DMS153 (cell line): ENCODE results near the gene HIBCH.
"Not testable (repeated sequence)": the region's sequence is repeated elsewhere in the genome, so short reads cannot be mapped to it uniquely, and the experiment has no call there.

ENCODE experiments used
- DNase-seq: peaks from one replicate; lab custom pipeline; 2025; lab: John Stamatoyannopoulos, UW

HIBCH gene

GRCh38 chr2:190342611-190343010 lies 23.0 kb upstream of the HIBCH start:
- DNase-seq, result no peak

GRCh38 chr2:190340369-190340768 lies 20.7 kb upstream of the HIBCH start:
- peak; percentile 16 for DNase-seq

GRCh38 chr2:190339394-190339793 lies 19.8 kb upstream of the HIBCH start:
- DNase-seq, result no peak

- DNase-seq, result no peak
Observed at GRCh38 chr2:190338453-190338852, 18.8 kb upstream of the HIBCH start.

- DNase-seq, result no peak
Observed at GRCh38 chr2:190336420-190336819, 16.8 kb upstream of the HIBCH start.

- not testable (repeated sequence) for DNase-seq
Observed at GRCh38 chr2:190335584-190335983, 16.0 kb upstream of the HIBCH start.

- DNase-seq, result no peak
Observed at GRCh38 chr2:190335225-190335559, 15.6 kb upstream of the HIBCH start.

- no peak for DNase-seq
Observed at GRCh38 chr2:190334479-190335224, 15.0 kb upstream of the HIBCH start.

GRCh38 chr2:190333928-190334327 lies 14.3 kb upstream of the HIBCH start:
- no peak for DNase-seq

GRCh38 chr2:190333395-190333794 lies 13.8 kb upstream of the HIBCH start:
- no peak for DNase-seq

- DNase-seq, result no peak
Observed at GRCh38 chr2:190328573-190329147, 9.0 kb upstream of the HIBCH start.

GRCh38 chr2:190327867-190328572 lies 8.4 kb upstream of the HIBCH start:
- no peak for DNase-seq

- no peak for DNase-seq
Observed at GRCh38 chr2:190325588-190325987, 6.0 kb upstream of the HIBCH start.

- DNase-seq, result no peak
Observed at GRCh38 chr2:190323406-190323805, 3.8 kb upstream of the HIBCH start.

GRCh38 chr2:190320696-190321095 lies 1.1 kb upstream of the HIBCH start:
- no peak for DNase-seq

- no peak for DNase-seq
Observed at GRCh38 chr2:190318931-190319554, 583 bp downstream of the HIBCH start.

GRCh38 chr2:190318514-190318913 lies 1.1 kb downstream of the HIBCH start:
- no peak for DNase-seq

GRCh38 chr2:190315273-190315672 lies 4.4 kb downstream of the HIBCH start:
- no peak for DNase-seq

- DNase-seq, result no peak
Observed at GRCh38 chr2:190313880-190314279, 5.7 kb downstream of the HIBCH start.

GRCh38 chr2:190312635-190313025 lies 7.0 kb downstream of the HIBCH start:
- not testable (repeated sequence) for DNase-seq

- DNase-seq, result no peak
Observed at GRCh38 chr2:190311893-190312634, 7.6 kb downstream of the HIBCH start.

- no peak for DNase-seq
Observed at GRCh38 chr2:190308031-190308430, 11.6 kb downstream of the HIBCH start.
